GM10248 (cell line): Measurements from ENCODE around the gene MAP3K5.

Experiments used
- CTCF ChIA-PET: fragments of 300-600 bp; sonication (Branson Sonifier 250); formaldehyde crosslinking; extraction: SDS; loops from one replicate; lab custom pipeline; 2021; ENCODE audit warnings: antibody characterized with exemption; lab: Yijun Ruan, JAX
- POLR2A ChIA-PET: fragments of 350-650 bp; sonication (Branson Sonifier 250); formaldehyde crosslinking; extraction: SDS; loops from one replicate; lab custom pipeline; 2020; ENCODE audit warnings: antibody characterized with exemption; lab: Yijun Ruan, JAX
- DNase-seq: peaks from one replicate; pipeline ENCODE4 v3.0.0; 2012; ENCODE audit errors: extremely low spot score
- CTCF ChIP-seq: IDR thresholded peaks from 2 replicates; pipeline ENCODE4 v1.5.1; 2012; ENCODE audit warnings: mild to moderate bottlenecking, low read depth; ENCODE audit errors: extremely low read depth, missing control alignments, control extremely low read depth

The MAP3K5 gene

DNA sequence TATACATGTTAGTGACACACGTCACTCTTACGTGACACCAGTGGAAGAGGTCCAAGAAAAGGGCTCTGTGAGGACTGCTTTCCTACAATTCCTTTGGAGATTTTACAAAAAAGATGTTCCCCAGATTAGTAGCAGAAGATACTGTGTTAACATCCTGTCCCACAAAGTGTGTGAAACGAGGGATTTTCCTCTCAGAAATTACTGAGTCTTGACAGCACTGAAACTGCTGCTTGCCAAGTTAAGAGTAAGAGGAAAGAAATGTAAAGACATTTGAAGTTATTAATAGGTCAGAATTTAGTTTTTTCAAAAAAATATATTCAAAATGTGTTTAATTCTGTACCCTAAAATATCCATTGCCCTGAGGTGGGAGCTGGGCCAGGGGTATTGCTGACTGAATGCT lies 183.3 kb downstream of the MAP3K5 start:
- no peak for DNase-seq
- ChIA-PET CTCF (interaction anchor here (0.8 to 2.9 kb wide), 7 partner anchors 8 to 313 kb away, joined by 3 to 20 read pairs (median 4); partner anchors contain the start of genes MAP3K5 and SLC35D3), POLR2A (no interaction called here)
- TF ChIP-seq CTCF: no peak

- POLR2A ChIA-PET: no interaction called here
- TF ChIP-seq CTCF: peak; percentile 73
- CTCF ChIA-PET: interaction anchor here (0.8 to 2.9 kb wide), 8 partner anchors 8 to 314 kb away, joined by 3 to 20 read pairs (median 4); partner anchors contain the start of genes MAP3K5 and SLC35D3
- DNase-seq: peak; percentile 65
These were observed 184.1 kb downstream of the MAP3K5 start for GRCh38 chr6:136607932-136608772.

DNA sequence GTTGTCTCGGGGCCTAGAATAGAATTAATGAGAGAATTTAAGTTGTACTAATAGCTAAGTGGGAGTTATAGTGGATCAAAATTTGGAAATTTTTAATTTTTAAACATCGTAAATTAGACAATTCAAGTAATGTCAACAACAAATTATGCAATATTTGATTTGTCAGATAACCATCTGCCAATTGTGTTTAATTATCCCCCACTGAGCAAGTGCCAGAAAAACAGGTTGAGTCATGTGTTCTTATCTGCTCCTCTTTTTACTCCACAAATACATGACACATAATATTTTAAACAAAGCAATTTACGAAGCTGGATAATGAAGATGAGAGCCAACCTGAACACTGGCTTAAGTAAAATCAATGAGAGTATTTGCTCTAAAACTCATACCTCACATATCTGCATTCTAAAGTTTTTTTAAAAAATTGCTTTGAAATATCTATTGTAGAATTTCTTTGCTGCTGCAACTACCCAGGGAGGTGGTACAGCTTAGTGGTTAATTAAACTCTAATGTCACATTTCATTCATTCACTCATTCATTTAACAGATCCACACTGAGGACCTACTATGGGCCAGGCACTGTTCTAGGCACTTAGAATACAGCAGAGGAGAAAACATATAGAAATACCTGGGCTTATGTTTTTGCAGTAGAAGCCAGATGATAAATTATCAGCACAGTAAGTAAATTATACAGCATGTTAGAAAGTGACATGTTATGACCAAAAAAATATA lies 184.9 kb downstream of the MAP3K5 start:
- POLR2A ChIA-PET: no interaction called here
- no peak for DNase-seq
- CTCF ChIA-PET: interaction anchor here (1.0 to 2.9 kb wide), 9 partner anchors 9 to 187 kb away, joined by 3 to 20 read pairs (median 5); partner anchors contain the start of gene MAP3K5
- TF ChIP-seq CTCF: no peak

- no peak for DNase-seq
- ChIA-PET CTCF (interaction anchor here (0.8 to 1.1 kb wide), 3 partner anchors 11 to 39 kb away, joined by 3 to 4 read pairs (median 3); no protein-coding TSS in a partner anchor), POLR2A (no interaction called here)
- TF ChIP-seq CTCF: no peak
These were observed 187.3 kb downstream of the MAP3K5 start for GRCh38 chr6:136604928-136605510.

- no peak for TF ChIP-seq CTCF
- ChIA-PET POLR2A (no interaction called here), CTCF (interaction anchor here (0.9 to 3.3 kb wide), 6 partner anchors 8 to 217 kb away, joined by 3 to 15 read pairs (median 4); partner anchors contain the start of gene MAP3K5)
- no peak for DNase-seq
These were observed 187.9 kb downstream of the MAP3K5 start for GRCh38 chr6:136604328-136604825.

GRCh38 chr6:136600818-136601217 lies 191.5 kb downstream of the MAP3K5 start:
- DNase-seq: no peak
- CTCF ChIA-PET: interaction anchor here (0.8 to 3.3 kb wide), 10 partner anchors 7 to 191 kb away, joined by 3 to 19 read pairs (median 4); partner anchors contain the start of genes MAP3K5 and MAP7
- POLR2A ChIA-PET: no interaction called here
- no peak for TF ChIP-seq CTCF
